C4-2B (cell line): ENCODE measurements around the gene ST6GALNAC3.

Source experiments
- CTCF ChIP-seq: fragments of 450-650 bp; conservative IDR thresholded peaks from 2 replicates; pipeline ENCODE4 v1.5.1; 2017; ENCODE audit warnings: mild to moderate bottlenecking
- ZFX ChIP-seq: fragments of 450-650 bp; IDR thresholded peaks from 2 replicates; pipeline ENCODE4 v1.6.1; 2017

- no peak for TF ChIP-seq CTCF
- no peak for TF ChIP-seq ZFX
These were observed 427.2 kb downstream of the ST6GALNAC3 start for GRCh38 chr1:76501586-76502219.
